AG09319 (cell line): Measurements from ENCODE around the gene PIK3IP1.

ENCODE experiments used
- DNase-seq: peaks from one replicate; pipeline ENCODE4 v3.0.0-alpha.2; 2010; ENCODE audit warnings: low read depth; ENCODE audit errors: extremely low read depth
- CTCF ChIP-seq: IDR thresholded peaks from 2 replicates; pipeline ENCODE4 v1.5.1; 2011; ENCODE audit warnings: low read depth, mild to moderate bottlenecking, inconsistent platforms, low read length, moderate library complexity

PIK3IP1 gene

GRCh38 chr22:31276426-31277167 is 15.7 kb downstream of the PIK3IP1 start:
- no peak for DNase-seq
- no peak for TF ChIP-seq CTCF

GRCh38 chr22:31275576-31275975 is 16.7 kb downstream of the PIK3IP1 start:
- no peak for DNase-seq
- TF ChIP-seq CTCF = no peak

- TF ChIP-seq CTCF = no peak
- no peak for DNase-seq
Observed at GRCh38 chr22:31275018-31275417, 17.3 kb downstream of the PIK3IP1 start.

GRCh38 chr22:31274017-31274416 is 18.3 kb downstream of the PIK3IP1 start:
- no peak for DNase-seq
- no peak for TF ChIP-seq CTCF

- peak; percentile 77 for TF ChIP-seq CTCF
- DNase-seq = peak; percentile 22
Observed at GRCh38 chr22:31272522-31273446, 19.5 kb downstream of the PIK3IP1 start.

GRCh38 chr22:31271485-31271884 is 20.8 kb downstream of the PIK3IP1 start:
- DNase-seq = no peak
- no peak for TF ChIP-seq CTCF

GRCh38 chr22:31271026-31271425 is 21.3 kb downstream of the PIK3IP1 start:
- TF ChIP-seq CTCF = no peak
- DNase-seq = no peak
